ENCODE measurements around the gene SRRM4.

- TF ChIP-seq POLR2AphosphoS5 (IDR thresholded peaks at IDR 0.05; ENCODE audit: low read depth, low read length) (no peak), REST (IDR thresholded peaks at IDR 0.05; ENCODE audit: insufficient read depth in 1 of 2, low read depth in 2 of 2, low read length in 2 of 2) (no peak), SIN3A (IDR thresholded peaks at IDR 0.05; ENCODE audit: borderline replicate concordance, insufficient read depth, low read length) (no peak)
Observed at GRCh38 chr12:119175081-119175480, 193.7 kb downstream of the SRRM4 start.
